ENCODE results near the gene ARMC6.
"Not testable (repeated sequence)": the region's sequence is repeated elsewhere in the genome, so short reads cannot be mapped to it uniquely, and the experiment has no call there.

ARMC6 gene

GRCh38 chr19:19077103-19077502 lies 43.7 kb downstream of the ARMC6 start:
- DNase-seq = no peak

GRCh38 chr19:19078801-19079200 lies 45.4 kb downstream of the ARMC6 start:
- DNase-seq = no peak

- DNase-seq = no peak
Observed at GRCh38 chr19:19079571-19079970, 46.2 kb downstream of the ARMC6 start.

- no peak for DNase-seq
Observed at GRCh38 chr19:19081642-19082151, 48.3 kb downstream of the ARMC6 start.

- DNase-seq = no peak
Observed at GRCh38 chr19:19083413-19084178, 50.2 kb downstream of the ARMC6 start.

GRCh38 chr19:19087676-19088075 lies 54.3 kb downstream of the ARMC6 start:
- DNase-seq = no peak

GRCh38 chr19:19094513-19094912 lies 61.1 kb downstream of the ARMC6 start:
- DNase-seq = no peak

GRCh38 chr19:19095691-19096090 lies 62.3 kb downstream of the ARMC6 start:
- no peak for DNase-seq

- no peak for DNase-seq
Observed at GRCh38 chr19:19096641-19097627, 63.5 kb downstream of the ARMC6 start.

- no peak for DNase-seq
Observed at GRCh38 chr19:19098084-19098702, 64.8 kb downstream of the ARMC6 start.

- DNase-seq = no peak
Observed at GRCh38 chr19:19098703-19099632, 65.6 kb downstream of the ARMC6 start.

GRCh38 chr19:19101540-19101939 lies 68.1 kb downstream of the ARMC6 start:
- DNase-seq = no peak

- DNase-seq = not testable (repeated sequence)
Observed at GRCh38 chr19:19102566-19102965, 69.2 kb downstream of the ARMC6 start.

- no peak for DNase-seq
Observed at GRCh38 chr19:19103167-19103566, 69.8 kb downstream of the ARMC6 start.

GRCh38 chr19:19105365-19106055 lies 72.1 kb downstream of the ARMC6 start:
- DNase-seq = no peak

- DNase-seq = no peak
Observed at GRCh38 chr19:19106056-19106551, 72.7 kb downstream of the ARMC6 start.

- not testable (repeated sequence) for DNase-seq
Observed at GRCh38 chr19:19106938-19107337, 73.5 kb downstream of the ARMC6 start.

- DNase-seq = no peak
Observed at GRCh38 chr19:19107654-19108053, 74.3 kb downstream of the ARMC6 start.

Measured in CD4-positive, alpha-beta T cell treated with Interleukin-21 for 1 hour (primary cell).